ENCODE results near the gene OSBPL9.

Gene OSBPL9

DNA sequence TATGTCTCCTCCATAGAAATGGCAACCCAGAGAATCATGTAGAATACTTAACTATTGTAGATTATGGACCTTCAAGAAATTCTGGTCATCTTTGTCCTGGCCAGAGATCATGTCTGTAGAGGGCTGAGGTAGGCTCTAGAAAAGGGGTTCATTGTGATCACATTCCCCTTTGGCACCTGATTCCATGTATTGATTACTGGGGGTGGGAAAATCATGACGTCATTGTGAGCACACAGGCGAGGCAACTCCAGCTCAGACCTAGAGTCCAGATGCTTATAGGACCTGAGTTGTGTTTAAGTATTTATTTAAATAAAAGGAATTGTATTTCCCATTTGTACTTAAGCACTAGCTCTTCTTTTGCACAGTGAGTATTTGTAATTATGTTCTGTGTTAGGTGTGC lies 93.1 kb downstream of the OSBPL9 start:
- POLR2A ChIA-PET, result no interaction called here
- Histone ChIP-seq H3K36me3 (ENCODE audit: control insufficient read depth in 2 of 2, insufficient read depth in 1 of 2, low read length in 2 of 2) (no peaks in the 10 kb centered on the region), H3K9me3 (ENCODE audit: control insufficient read depth, insufficient read depth, low read depth, low read length) (no peaks in the 10 kb centered on the region), H3K4me3 (ENCODE audit: low read depth, low read length) (no peak overlapping the region), H3K4me1 (ENCODE audit: control insufficient read depth, insufficient read depth, low read length) (no peaks in the 10 kb centered on the region), H3K27ac (ENCODE audit: extremely low read depth, low read depth, low read length) (no peak overlapping the region)
- CTCF ChIA-PET, result interaction anchor here (0.6 to 0.8 kb wide), 2 partner anchors 10 to 31 kb away, joined by 3 read pairs; no protein-coding TSS in a partner anchor
- TF ChIP-seq ZNF629 (tag by site-specific recombination; IDR thresholded peaks at IDR 0.05), result 0 out of 2 replicates have a peak, but pooled peaks have one; percentile 16
- TF ChIP-seq ZNF792 (tag by site-specific recombination; IDR thresholded peaks at IDR 0.05), result no peak
- TF ChIP-seq, protein P1, sequence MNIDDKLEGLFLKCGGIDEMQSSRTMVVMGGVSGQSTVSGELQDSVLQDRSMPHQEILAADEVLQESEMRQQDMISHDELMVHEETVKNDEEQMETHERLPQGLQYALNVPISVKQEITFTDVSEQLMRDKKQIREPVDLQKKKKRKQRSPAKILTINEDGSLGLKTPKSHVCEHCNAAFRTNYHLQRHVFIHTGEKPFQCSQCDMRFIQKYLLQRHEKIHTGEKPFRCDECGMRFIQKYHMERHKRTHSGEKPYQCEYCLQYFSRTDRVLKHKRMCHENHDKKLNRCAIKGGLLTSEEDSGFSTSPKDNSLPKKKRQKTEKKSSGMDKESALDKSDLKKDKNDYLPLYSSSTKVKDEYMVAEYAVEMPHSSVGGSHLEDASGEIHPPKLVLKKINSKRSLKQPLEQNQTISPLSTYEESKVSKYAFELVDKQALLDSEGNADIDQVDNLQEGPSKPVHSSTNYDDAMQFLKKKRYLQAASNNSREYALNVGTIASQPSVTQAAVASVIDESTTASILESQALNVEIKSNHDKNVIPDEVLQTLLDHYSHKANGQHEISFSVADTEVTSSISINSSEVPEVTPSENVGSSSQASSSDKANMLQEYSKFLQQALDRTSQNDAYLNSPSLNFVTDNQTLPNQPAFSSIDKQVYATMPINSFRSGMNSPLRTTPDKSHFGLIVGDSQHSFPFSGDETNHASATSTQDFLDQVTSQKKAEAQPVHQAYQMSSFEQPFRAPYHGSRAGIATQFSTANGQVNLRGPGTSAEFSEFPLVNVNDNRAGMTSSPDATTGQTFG (tag by site-specific recombination; IDR thresholded peaks at IDR 0.05; ENCODE audit: borderline replicate concordance), result no peak
- no peak for TF ChIP-seq ZBTB48 (tag by site-specific recombination; IDR thresholded peaks at IDR 0.05)
- TF ChIP-seq, protein P2, sequence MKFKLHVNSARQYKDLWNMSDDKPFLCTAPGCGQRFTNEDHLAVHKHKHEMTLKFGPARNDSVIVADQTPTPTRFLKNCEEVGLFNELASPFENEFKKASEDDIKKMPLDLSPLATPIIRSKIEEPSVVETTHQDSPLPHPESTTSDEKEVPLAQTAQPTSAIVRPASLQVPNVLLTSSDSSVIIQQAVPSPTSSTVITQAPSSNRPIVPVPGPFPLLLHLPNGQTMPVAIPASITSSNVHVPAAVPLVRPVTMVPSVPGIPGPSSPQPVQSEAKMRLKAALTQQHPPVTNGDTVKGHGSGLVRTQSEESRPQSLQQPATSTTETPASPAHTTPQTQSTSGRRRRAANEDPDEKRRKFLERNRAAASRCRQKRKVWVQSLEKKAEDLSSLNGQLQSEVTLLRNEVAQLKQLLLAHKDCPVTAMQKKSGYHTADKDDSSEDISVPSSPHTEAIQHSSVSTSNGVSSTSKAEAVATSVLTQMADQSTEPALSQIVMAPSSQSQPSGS (tag by site-specific recombination; IDR thresholded peaks at IDR 0.05; ENCODE audit: low read depth), result peak; percentile 29; the same call in 1 of the 2 replicates

DNA sequence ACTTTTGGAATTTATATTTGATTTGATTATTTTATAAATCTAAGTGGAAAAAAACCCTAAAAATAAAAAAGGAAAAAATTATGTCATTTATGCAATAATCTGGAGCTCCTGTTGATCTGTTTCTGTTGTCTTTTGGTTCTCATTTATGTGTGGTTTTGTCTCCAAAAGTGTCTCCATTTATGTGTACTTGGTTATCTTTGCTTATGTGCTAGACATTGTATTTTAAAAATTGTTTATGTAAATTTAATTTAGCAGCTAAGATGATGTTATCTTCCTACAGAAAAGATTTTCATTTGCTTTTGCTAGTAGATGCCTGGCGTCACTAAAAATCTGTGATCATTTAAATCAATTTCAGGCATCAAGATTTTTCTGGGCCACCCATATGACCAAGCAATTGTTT lies 95.7 kb downstream of the OSBPL9 start:
- no peaks in the 10 kb centered on the region for H3K36me3 ChIP-seq (ENCODE audit: control insufficient read depth in 2 of 2, insufficient read depth in 1 of 2, low read length in 2 of 2)
- H3K4me3 ChIP-seq (ENCODE audit: low read depth, low read length), result no peak overlapping the region
- H3K27ac ChIP-seq (ENCODE audit: extremely low read depth, low read depth, low read length), result no peak overlapping the region
- no peaks in the 10 kb centered on the region for H3K9me3 ChIP-seq (ENCODE audit: control insufficient read depth, insufficient read depth, low read depth, low read length)
- CTCF ChIA-PET, result no interaction called here
- H3K4me1 ChIP-seq (ENCODE audit: control insufficient read depth, insufficient read depth, low read length), result no peaks in the 10 kb centered on the region
- TF ChIP-seq ZBTB44 (tag by site-specific recombination; IDR thresholded peaks at IDR 0.05) (no peak), ZNF664 (tag by site-specific recombination; IDR thresholded peaks at IDR 0.05) (peak; percentile 51; the same call in 1 of the 2 replicates)
- TF ChIP-seq, protein P3, sequence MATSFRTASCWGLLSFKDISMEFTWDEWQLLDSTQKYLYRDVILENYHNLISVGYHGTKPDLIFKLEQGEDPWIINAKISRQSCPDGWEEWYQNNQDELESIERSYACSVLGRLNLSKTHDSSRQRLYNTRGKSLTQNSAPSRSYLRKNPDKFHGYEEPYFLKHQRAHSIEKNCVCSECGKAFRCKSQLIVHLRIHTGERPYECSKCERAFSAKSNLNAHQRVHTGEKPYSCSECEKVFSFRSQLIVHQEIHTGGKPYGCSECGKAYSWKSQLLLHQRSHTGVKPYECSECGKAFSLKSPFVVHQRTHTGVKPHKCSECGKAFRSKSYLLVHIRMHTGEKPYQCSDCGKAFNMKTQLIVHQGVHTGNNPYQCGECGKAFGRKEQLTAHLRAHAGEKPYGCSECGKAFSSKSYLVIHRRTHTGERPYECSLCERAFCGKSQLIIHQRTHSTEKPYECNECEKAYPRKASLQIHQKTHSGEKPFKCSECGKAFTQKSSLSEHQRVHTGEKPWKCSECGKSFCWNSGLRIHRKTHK (tag by site-specific recombination; IDR thresholded peaks at IDR 0.05), result peak; percentile 82
- POLR2A ChIA-PET, result no interaction called here

DNA sequence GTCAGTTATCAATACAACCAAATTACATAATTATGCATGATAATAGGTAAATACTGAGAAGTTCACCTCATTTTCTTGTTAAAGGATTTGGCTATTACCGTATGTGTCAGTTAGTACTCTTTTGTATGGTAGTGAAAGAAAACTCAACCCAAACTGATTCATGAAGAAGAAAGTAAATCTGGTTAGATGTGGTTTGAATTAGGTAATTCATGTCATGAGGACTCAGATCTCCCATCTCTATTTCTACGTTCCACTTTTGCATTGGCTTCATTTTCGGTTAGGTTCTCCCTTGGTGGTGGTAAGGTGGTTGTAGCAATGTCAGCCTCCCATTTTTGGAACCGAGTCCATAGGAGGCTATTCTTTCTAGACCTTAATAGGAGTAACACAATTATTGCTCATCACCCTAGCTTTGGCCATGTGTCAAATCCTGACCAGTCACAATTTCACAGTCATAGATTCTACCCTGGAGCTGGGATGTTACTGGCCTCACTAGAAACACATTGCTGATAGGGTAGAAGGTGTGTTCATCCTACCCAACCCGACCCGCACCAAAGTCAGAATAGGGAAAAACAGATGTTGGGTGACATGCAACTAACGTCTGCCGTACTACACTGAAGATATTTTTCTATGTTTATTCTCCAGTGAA lies 97.6 kb downstream of the OSBPL9 start:
- ChIA-PET CTCF (interaction anchor here (0.6 kb wide), 2 partner anchors 11 to 56 kb away, joined by 3 to 4 read pairs; no protein-coding TSS in a partner anchor), POLR2A (no interaction called here)
- TF ChIP-seq ZNF548 (tag by site-specific recombination; IDR thresholded peaks at IDR 0.05) (no peak), ZNF174 (tag by site-specific recombination; IDR thresholded peaks at IDR 0.05) (no peak), EGR2 (tag by site-specific recombination; IDR thresholded peaks at IDR 0.05; ENCODE audit: low read depth) (no peak), ZXDB (tag by site-specific recombination; IDR thresholded peaks at IDR 0.05) (no peak), WT1 (tag by site-specific recombination; IDR thresholded peaks at IDR 0.05) (no peak), TCF7L2 (IDR thresholded peaks at IDR 0.05; ENCODE audit: borderline replicate concordance, low read depth, low read length) (no peak)

More for the DNA sequence above, 97.6 kb downstream of the OSBPL9 start:
- H3K4me1 ChIP-seq (ENCODE audit: control insufficient read depth, insufficient read depth, low read length), result no peaks in the 10 kb centered on the region
- H3K36me3 ChIP-seq (ENCODE audit: control insufficient read depth in 2 of 2, insufficient read depth in 1 of 2, low read length in 2 of 2), result no peaks in the 10 kb centered on the region
- H3K27ac ChIP-seq (ENCODE audit: extremely low read depth, low read depth, low read length), result no peak overlapping the region
- H3K9me3 ChIP-seq (ENCODE audit: control insufficient read depth, insufficient read depth, low read depth, low read length), result no peaks in the 10 kb centered on the region
- no peak overlapping the region for H3K4me3 ChIP-seq (ENCODE audit: low read depth, low read length)

Measured in HEK293 (cell line).